Testis (tissue), 2 donors: Measurements from ENCODE around the gene MAP2.

ENCODE experiments used
- POLR2A ChIP-seq: fragments of 450-650 bp; IDR thresholded peaks from one replicate; pipeline ENCODE4 v1.6.1; 2017; ENCODE audit warnings: antibody characterized with exemption, mild to moderate bottlenecking, moderate library complexity
- TF ChIP-seq, protein P1 (sequence below), 3 experiments: fragments of 450-650 bp in 2 of 3; fragments of 200-600 bp in 1 of 3; sonication (generic) in 1 of 3; IDR thresholded peaks; one replicate each; pipeline ENCODE4 v1.5.1; 2016 to 2019; ENCODE audit warnings: antibody characterized with exemption in 3 of 3, mild to moderate bottlenecking in 2 of 3, moderate library complexity in 1 of 3

DNA sequence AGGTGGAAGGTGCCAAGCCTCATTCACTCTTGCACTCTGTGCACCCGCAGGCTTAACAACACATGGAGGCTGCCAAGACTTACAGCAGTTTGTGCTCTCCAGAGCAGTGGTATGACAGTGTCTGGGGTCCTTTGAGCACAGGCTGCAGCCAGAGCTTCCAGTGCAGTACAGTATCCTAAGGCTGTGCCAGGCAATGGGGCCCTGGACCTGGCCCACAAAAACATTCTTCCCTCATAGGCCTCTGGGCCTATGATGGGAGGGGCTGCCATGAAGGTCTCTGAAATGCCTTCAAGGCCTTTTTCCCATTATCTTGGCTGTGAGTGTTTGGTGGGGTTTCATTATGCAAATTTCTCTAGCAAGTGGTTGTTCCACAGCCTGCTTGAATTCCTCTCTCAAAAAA lies 74.8 kb downstream of the MAP2 start:
- TF ChIP-seq, protein P1, sequence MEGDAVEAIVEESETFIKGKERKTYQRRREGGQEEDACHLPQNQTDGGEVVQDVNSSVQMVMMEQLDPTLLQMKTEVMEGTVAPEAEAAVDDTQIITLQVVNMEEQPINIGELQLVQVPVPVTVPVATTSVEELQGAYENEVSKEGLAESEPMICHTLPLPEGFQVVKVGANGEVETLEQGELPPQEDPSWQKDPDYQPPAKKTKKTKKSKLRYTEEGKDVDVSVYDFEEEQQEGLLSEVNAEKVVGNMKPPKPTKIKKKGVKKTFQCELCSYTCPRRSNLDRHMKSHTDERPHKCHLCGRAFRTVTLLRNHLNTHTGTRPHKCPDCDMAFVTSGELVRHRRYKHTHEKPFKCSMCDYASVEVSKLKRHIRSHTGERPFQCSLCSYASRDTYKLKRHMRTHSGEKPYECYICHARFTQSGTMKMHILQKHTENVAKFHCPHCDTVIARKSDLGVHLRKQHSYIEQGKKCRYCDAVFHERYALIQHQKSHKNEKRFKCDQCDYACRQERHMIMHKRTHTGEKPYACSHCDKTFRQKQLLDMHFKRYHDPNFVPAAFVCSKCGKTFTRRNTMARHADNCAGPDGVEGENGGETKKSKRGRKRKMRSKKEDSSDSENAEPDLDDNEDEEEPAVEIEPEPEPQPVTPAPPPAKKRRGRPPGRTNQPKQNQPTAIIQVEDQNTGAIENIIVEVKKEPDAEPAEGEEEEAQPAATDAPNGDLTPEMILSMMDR (IDR thresholded peaks at IDR 0.05): no peak
- TF ChIP-seq POLR2A: no peak
